IPS DF 6.9 (cell line): ENCODE results near the gene NFE2L2.

Experiments used
- DNase-seq: peaks from one replicate; pipeline ENCODE4 v3.0.0-alpha.2; 2013; ENCODE audit warnings: low read depth, low spot score
- H3K27ac ChIP-seq: one replicate; pipeline ENCODE4 v1.5.1; 2013; ENCODE audit warnings: low read length, control low read depth
- H3K27me3 ChIP-seq: 2 replicates; pipeline ENCODE4 v1.6.1; 2013; ENCODE audit warnings: mild to moderate bottlenecking, low read length; ENCODE audit not compliant: control insufficient read depth, insufficient read depth
- H3K36me3 ChIP-seq: 2 replicates; pipeline ENCODE4 v1.6.1; 2013; ENCODE audit warnings: low read length; ENCODE audit not compliant: control insufficient read depth, insufficient read depth
- H3K4me1 ChIP-seq: 2 replicates; pipeline ENCODE4 v1.6.1; 2013; ENCODE audit warnings: low read length; ENCODE audit not compliant: control insufficient read depth, insufficient read depth
- H3K4me3 ChIP-seq: 2 replicates; pipeline ENCODE4 v1.5.1; 2013; ENCODE audit warnings: mild to moderate bottlenecking, low read length
- H3K9me3 ChIP-seq: 2 replicates; pipeline ENCODE4 v1.6.1; 2013; ENCODE audit warnings: low read length, inconsistent platforms; ENCODE audit not compliant: control insufficient read depth, insufficient read depth
- WGBS: extraction: QIAGEN DNeasy Blood & Tissue Kit; methylation state at CpG from one replicate; pipeline ENCODE4 v1.1.7; 2013; ENCODE audit warnings: mixed read lengths, missing lambda C conversion rate; ENCODE audit not compliant: insufficient read length, insufficient coverage; 5-methylcytosine and 5-hydroxymethylcytosine counted together

NFE2L2 gene

DNA sequence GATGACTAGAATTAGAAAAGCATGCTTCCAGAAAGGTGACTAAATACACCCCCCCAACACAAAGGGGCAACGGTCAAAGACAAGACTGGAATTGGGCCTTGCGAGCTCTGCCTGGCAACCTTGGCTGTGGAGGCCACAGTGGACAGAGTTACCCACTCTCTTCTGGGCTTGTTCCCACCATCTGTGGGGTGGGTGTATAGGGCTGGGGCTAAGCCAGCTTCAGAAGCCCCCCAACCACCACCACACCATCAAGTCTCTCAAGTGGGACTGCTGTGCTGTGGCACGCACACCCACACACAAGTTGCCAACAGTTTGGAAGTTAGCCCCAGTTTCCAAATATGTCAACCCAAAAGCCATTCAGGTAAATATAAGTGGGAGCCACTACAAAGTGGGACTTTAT, 7.8 kb downstream of the NFE2L2 start:
- Histone ChIP-seq H3K4me3 (no peak overlapping the region), H3K27me3 (no peaks in the 10 kb centered on the region), H3K9me3 (no peaks in the 10 kb centered on the region), H3K4me1 (peaks cover 2% of the 10 kb centered on the region; the same call in 1 of the 2 replicates), H3K27ac (no peak overlapping the region), H3K36me3 (no peaks in the 10 kb centered on the region)
- no CpG with 5 or more reads among the region's 3 CpGs for WGBS
- DNase-seq = no peak

DNA sequence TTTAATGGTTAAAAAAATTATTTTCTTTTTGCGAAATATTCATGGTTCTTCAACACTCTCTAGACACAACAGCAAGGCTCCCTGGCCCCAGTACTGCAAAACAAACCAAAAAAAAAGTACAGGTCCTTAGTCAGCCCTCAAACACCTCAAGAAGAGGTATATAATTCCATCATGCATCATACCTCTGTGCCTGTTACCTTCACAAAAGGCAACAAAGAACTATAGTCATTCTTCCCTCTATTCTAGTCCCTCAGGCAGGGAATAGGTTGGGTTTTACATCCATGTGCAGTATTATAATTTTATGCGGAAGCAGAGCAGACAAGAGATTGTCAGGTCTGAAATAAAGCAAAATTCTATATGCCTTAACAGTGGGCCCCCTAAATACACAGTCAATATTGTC, 8.5 kb downstream of the NFE2L2 start:
- whole genome bisulfite sequencing = no CpG with 5 or more reads among the region's 2 CpGs
- no peaks in the 10 kb centered on the region for H3K27me3 ChIP-seq
- no peak for DNase-seq
- no peak overlapping the region for H3K27ac ChIP-seq
- H3K9me3 ChIP-seq = no peaks in the 10 kb centered on the region
- no peaks in the 10 kb centered on the region for H3K36me3 ChIP-seq
- H3K4me1 ChIP-seq = peaks cover 2% of the 10 kb centered on the region; the same call in 1 of the 2 replicates
- H3K4me3 ChIP-seq = no peak overlapping the region

DNA sequence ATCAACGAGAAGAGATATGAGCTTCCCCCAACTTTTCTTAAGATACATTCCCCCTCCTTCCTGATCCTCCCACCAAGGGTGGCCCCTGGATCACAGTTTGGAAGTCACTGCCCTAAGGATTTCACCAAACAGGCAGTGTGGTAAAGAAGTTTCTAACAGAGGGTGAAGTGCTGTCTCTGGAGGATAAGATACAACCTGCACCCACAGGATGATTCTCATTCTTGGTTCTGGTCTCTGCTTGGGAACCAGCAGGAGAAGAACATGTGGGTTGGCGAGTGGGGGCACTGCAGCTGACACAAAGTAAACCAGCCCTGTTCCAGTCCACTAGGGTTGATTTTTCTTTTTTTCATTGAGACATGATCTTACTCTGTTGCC, 9.3 kb downstream of the NFE2L2 start:
- H3K27me3 ChIP-seq = no peaks in the 10 kb centered on the region
- H3K36me3 ChIP-seq = no peaks in the 10 kb centered on the region
- DNase-seq = no peak
- H3K27ac ChIP-seq = no peak overlapping the region
- WGBS = no CpG with 5 or more reads among the region's 2 CpGs
- peaks cover 2% of the 10 kb centered on the region; the same call in 1 of the 2 replicates for H3K4me1 ChIP-seq
- no peak overlapping the region for H3K4me3 ChIP-seq
- no peaks in the 10 kb centered on the region for H3K9me3 ChIP-seq

DNA sequence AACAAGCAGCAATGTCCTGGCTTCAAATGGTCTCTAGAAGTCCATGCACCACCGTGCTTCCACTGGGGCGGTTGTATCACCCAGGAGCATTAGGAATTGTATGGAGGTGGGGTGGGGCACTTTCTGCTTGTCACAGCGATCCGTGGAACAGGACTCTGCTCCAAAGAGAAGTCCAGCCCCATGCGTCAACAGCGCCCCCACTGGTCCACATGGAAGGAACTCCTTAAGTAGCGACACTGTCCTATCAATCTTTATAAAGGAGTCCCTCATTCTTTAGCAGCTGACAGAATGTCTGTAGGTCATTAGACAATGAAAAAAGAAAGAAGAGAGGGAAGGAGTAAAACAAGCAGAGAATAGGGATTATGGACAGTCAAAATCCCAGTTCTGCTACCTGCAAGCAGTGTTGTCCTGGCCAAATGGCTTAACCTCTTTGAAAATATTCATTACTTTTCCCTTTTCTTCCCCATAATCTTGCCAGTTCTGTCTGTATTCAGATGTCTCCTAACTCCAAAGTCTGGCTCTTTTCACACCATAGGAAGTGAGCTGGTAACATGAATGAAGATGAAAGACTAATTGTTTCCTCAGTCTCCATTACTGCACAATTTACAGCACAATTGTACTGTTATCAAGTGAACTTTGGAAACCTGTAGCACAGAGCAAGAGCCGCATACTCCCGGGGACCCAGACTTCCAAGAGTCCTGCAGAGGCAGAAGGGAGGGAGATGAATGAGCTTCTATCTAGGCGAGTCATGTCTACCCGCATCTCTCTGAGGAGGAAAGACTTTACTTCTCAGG, 9.9 kb downstream of the NFE2L2 start:
- Histone ChIP-seq H3K27me3 (no peaks in the 10 kb centered on the region), H3K4me1 (peaks cover 2% of the 10 kb centered on the region; the same call in 1 of the 2 replicates), H3K4me3 (no peak overlapping the region), H3K27ac (no peak overlapping the region), H3K36me3 (no peaks in the 10 kb centered on the region), H3K9me3 (no peaks in the 10 kb centered on the region)
- no CpG with 5 or more reads among the region's 11 CpGs for WGBS
- no peak for DNase-seq

DNA sequence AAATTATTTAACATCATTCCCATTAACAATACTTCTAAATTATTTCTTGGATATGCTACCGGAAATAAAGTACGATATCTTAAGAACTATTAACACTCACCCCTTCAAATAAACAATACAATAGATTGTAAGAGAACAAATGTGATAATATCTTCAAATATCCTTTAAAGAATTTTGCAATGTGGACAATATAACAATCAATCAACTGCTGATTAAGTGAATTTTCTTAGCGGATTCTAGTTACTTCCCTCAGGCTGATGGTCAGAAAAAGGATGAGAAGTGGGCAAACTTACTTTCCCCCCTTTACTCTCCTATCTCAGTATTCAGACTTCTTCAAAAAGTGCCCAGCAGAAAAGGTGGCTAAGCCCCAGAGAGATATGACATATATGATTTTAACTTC, 10.8 kb downstream of the NFE2L2 start:
- Histone ChIP-seq H3K4me1 (peaks cover 2% of the 10 kb centered on the region; the same call in 1 of the 2 replicates), H3K36me3 (no peaks in the 10 kb centered on the region)

DNA sequence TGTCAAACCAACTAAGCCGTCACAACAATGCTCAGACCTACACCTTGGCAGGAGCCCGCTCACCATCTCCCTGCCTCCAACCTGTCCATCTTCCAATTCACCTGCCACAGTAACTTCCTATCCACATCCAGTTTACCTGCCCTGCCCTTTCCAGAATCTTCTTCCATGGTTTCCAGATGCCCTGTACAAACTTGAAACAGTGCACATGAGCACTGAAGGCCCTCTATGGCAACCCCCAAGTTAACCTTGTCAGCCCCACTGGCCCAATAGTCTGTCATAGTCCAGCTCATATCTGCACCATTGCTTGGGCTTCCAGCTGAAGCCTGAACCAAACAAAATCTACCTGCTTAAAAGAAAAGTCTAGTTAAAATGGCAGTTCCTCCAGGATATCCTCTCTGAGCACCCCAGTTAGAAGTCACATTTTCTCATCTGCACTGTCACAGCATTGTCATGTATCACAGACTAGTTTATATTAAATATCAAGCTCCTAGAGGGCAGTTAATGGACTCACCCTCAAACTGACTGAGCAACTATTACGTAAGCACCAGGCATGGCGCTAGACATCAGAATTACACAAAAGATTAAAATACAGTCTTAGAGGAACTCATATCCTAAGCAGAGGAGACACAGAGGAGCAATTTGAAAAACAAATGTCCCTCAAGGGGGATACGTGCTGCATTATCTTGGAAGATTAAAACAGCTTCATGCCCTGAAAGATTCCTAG, 11.6 kb downstream of the NFE2L2 start:
- no peak for DNase-seq
- Histone ChIP-seq H3K4me1 (peaks cover 2% of the 10 kb centered on the region; the same call in 1 of the 2 replicates), H3K27me3 (no peaks in the 10 kb centered on the region), H3K4me3 (no peak overlapping the region), H3K36me3 (no peaks in the 10 kb centered on the region), H3K27ac (no peak overlapping the region), H3K9me3 (no peaks in the 10 kb centered on the region)
- no CpG with 5 or more reads among the region's 5 CpGs for whole genome bisulfite sequencing

More for the DNA sequence above, 10.8 kb downstream of the NFE2L2 start:
- no peak for DNase-seq
- WGBS = 100% methylated on average over 2 of the region's 3 CpGs
- no peaks in the 10 kb centered on the region for H3K9me3 ChIP-seq
- H3K4me3 ChIP-seq = no peak overlapping the region
- H3K27ac ChIP-seq = no peak overlapping the region
- H3K27me3 ChIP-seq = no peaks in the 10 kb centered on the region

DNA sequence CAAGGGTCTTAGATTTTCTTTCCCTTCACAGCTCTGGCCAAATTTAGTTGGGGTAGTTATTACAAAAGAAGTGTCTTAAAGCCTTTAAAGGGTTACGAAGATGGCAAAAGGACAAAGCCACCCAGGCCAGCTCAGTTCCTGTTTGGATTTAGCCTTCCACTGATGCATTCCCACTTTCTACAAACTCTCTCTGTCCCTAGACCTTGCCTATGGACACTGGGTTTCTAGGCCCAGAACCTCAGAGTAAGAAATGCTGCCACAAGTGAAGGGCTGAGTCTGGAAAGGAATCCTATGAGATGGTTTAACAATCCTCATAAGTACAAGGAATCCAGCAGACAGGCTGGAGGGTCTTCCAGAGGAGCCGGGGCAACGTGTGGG, 13.4 kb downstream of the NFE2L2 start:
- Histone ChIP-seq H3K4me1 (peaks cover 2% of the 10 kb centered on the region; the same call in 1 of the 2 replicates), H3K27me3 (no peaks in the 10 kb centered on the region), H3K27ac (no peak overlapping the region), H3K36me3 (no peaks in the 10 kb centered on the region), H3K4me3 (no peak overlapping the region), H3K9me3 (no peaks in the 10 kb centered on the region)
- no peak for DNase-seq
- WGBS = no CpG with 5 or more reads among the region's 3 CpGs

DNA sequence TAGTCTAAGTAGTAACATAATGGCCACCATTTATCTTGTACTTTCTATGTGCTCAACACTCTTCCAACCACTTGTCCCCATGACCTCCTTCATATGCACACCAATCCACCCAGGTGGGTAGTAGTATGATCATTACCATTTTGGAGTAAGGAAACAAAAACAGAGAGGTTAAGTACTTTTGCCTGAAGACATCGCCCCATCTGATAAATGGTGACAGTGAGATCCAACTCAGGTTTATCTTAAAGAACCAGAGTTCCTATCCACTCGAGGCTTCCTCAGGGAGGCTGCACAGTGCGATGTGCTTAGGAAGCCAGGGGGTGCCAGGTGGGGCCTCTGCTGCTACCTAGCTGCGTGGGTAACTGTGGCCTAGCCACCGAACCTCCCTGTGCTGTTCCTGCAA, 14.1 kb downstream of the NFE2L2 start:
- no peaks in the 10 kb centered on the region for H3K27me3 ChIP-seq
- no peaks in the 10 kb centered on the region for H3K36me3 ChIP-seq
- no CpG with 5 or more reads among the region's 5 CpGs for WGBS
- no peak overlapping the region for H3K4me3 ChIP-seq
- no peak for DNase-seq
- peaks cover 2% of the 10 kb centered on the region; the same call in 1 of the 2 replicates for H3K4me1 ChIP-seq
- no peaks in the 10 kb centered on the region for H3K9me3 ChIP-seq
- H3K27ac ChIP-seq = no peak overlapping the region

DNA sequence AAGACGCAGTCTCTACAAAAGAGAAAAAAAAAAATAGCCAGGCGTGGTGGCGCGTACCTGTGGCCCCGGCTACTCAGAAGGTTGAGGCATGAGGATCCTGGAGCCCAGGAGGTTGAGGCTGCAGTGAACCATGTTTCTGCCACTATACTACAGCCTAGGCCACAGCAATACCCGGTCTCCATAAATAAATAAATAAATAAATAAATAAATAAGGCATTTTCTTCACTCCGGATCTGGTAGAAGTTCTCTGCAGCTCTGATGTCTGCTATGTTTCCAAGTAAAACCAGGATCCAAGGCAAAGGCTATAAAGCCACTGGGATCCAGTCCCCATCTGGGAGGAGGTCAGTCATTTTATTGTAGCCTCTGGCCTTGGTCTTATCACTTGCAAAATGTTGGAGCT, 15.5 kb downstream of the NFE2L2 start:
- Histone ChIP-seq H3K36me3 (no peaks in the 10 kb centered on the region), H3K4me3 (no peak overlapping the region), H3K9me3 (no peaks in the 10 kb centered on the region), H3K27me3 (no peaks in the 10 kb centered on the region), H3K27ac (no peak overlapping the region), H3K4me1 (no peaks in the 10 kb centered on the region; the same call in 1 of the 2 replicates)
- no CpG with 5 or more reads among the region's 7 CpGs for WGBS
- no peak for DNase-seq

DNA sequence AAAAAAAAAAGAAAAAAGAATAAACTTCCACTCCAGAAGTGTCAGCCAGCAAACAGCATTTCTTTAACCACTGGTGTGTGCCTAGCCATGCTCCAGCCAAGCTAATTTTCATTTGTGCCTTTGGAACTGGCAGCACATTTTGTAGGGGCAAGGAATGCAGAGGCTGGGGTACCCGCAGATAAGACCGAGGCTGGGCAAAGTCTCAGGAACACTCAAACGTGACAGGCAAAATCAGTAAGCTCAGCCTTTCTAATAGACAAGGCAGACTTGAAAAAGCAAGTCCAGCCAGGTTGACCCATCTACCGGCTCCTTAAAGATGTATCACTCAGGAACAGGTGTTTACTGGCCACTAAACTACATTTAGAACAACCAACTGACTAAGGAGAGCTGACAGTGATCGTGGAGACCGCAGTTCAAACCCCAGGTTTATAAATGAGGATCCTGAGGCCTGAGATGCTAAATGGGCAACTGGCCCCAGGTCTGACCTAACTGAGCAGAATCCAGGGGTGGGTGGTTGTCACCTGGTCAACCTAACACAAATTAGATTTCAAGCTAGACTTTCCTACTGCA, 16.7 kb downstream of the NFE2L2 start:
- Histone ChIP-seq H3K9me3 (no peaks in the 10 kb centered on the region), H3K4me1 (no peaks in the 10 kb centered on the region; the same call in 1 of the 2 replicates)
- no CpG with 5 or more reads among the region's 6 CpGs for WGBS

More for the DNA sequence above, 16.7 kb downstream of the NFE2L2 start:
- Histone ChIP-seq H3K27me3 (no peaks in the 10 kb centered on the region), H3K27ac (no peak overlapping the region), H3K4me3 (no peak overlapping the region), H3K36me3 (no peaks in the 10 kb centered on the region)
- DNase-seq = no peak
